GM23248 (cell line): ENCODE data around the gene POMT1. TPM values are rescaled to one million over a fixed set of nuclear protein-coding genes. Genes with fewer than 3 reads are reported as not detected.
A peak's percentile ranks its signal among the peaks of the same experiment; 100 is the strongest.
"Not testable (repeated sequence)": the region's sequence is repeated elsewhere in the genome, so short reads cannot be mapped to it uniquely, and the experiment has no call there.

ENCODE experiments used
- DNase-seq: peaks from one replicate; pipeline ENCODE4 v3.0.0-alpha.2; 2015
- H2AFZ ChIP-seq: fragments of 200-600 bp; sonication (generic); 2 replicates; pipeline ENCODE4 v1.6.1; 2016; ENCODE audit warnings: antibody characterized with exemption
- H3F3A ChIP-seq: fragments of 200-600 bp; sonication (generic); 2 replicates; pipeline ENCODE4 v1.6.1; 2016; ENCODE audit warnings: mild to moderate bottlenecking, antibody characterized with exemption, mixed run types; ENCODE audit not compliant: insufficient read depth
- H3K27ac ChIP-seq: fragments of 200-600 bp; sonication (generic); 2 replicates; pipeline ENCODE4 v1.5.1; 2016; ENCODE audit warnings: mild to moderate bottlenecking
- H3K27me3 ChIP-seq: fragments of 200-600 bp; sonication (generic); replicated peaks from 2 replicates; pipeline ENCODE4 v1.6.1; 2016; ENCODE audit warnings: mild to moderate bottlenecking; ENCODE audit not compliant: insufficient read depth
- H3K36me3 ChIP-seq: fragments of 200-600 bp; sonication (generic); 2 replicates; pipeline ENCODE4 v1.6.1; 2016; ENCODE audit warnings: low read depth, mild to moderate bottlenecking
- H3K4me1 ChIP-seq: fragments of 200-600 bp; sonication (generic); 2 replicates; pipeline ENCODE4 v1.6.1; 2016; ENCODE audit warnings: mild to moderate bottlenecking; ENCODE audit not compliant: insufficient read depth
- H3K4me2 ChIP-seq: fragments of 200-600 bp; sonication (generic); one replicate; pipeline ENCODE4 v1.6.1; 2016; ENCODE audit warnings: mild to moderate bottlenecking; ENCODE audit not compliant: unreplicated experiment
- H3K4me3 ChIP-seq: fragments of 200-600 bp; sonication (generic); 2 replicates; pipeline ENCODE4 v1.5.1; 2016; ENCODE audit warnings: mild to moderate bottlenecking
- H3K79me2 ChIP-seq: fragments of 200-600 bp; sonication (generic); 2 replicates; pipeline ENCODE4 v1.6.1; 2016; ENCODE audit warnings: mild to moderate bottlenecking; ENCODE audit not compliant: insufficient read depth
- H3K9ac ChIP-seq: fragments of 200-600 bp; sonication (generic); 2 replicates; pipeline ENCODE4 v1.6.1; 2016; ENCODE audit warnings: mild to moderate bottlenecking
- H3K9me2 ChIP-seq: fragments of 200-600 bp; sonication (generic); 2 replicates; pipeline ENCODE4 v1.6.1; 2016; ENCODE audit warnings: mixed run types, mild to moderate bottlenecking, moderate library complexity; ENCODE audit not compliant: insufficient read depth
- H3K9me3 ChIP-seq: fragments of 200-600 bp; sonication (generic); one replicate; pipeline ENCODE4 v1.6.1; 2017; ENCODE audit warnings: low read depth
- H4K20me1 ChIP-seq: fragments of 200-600 bp; sonication (generic); 2 replicates; pipeline ENCODE4 v1.6.0; 2016; ENCODE audit not compliant: insufficient read depth
- EZH2 ChIP-seq: fragments of 200-600 bp; sonication (generic); IDR thresholded peaks from 2 replicates; pipeline ENCODE4 v1.6.1; 2018; ENCODE audit warnings: antibody characterized with exemption, mild to moderate bottlenecking; ENCODE audit not compliant: insufficient read depth, poor library complexity, severe bottlenecking
- EZH2phosphoT487 ChIP-seq: fragments of 200-600 bp; sonication (generic); IDR thresholded peaks from 2 replicates; pipeline ENCODE4 v1.6.1; 2018; ENCODE audit warnings: antibody characterized with exemption, moderate library complexity, mild to moderate bottlenecking, low read depth; ENCODE audit not compliant: insufficient read depth
- WGBS, 2 experiments: methylation state at CpG; one replicate each; pipeline ENCODE4 v1.1.6; 2015 to 2017; ENCODE audit warnings: low lambda C conversion rate in 2 of 2, low coverage in 1 of 2; ENCODE audit errors: missing lambda C conversion rate in 2 of 2; 5-methylcytosine and 5-hydroxymethylcytosine counted together
- in situ Hi-C: fragments of 300-500 bp; cut with MboI; formaldehyde crosslinking; loops from 2 replicates; pipeline ENCODE4 v1.15.0; 2020
- polyA plus RNA-seq: library from polyadenylated mRNA; unstranded; fragments of >200 nt; fragmentation: Nextera tagmentation; extraction: Ambion mirVana; gene quantifications from 2 replicates; pipeline ENCODE4 v1.2.1, GENCODE V29; 2016
- total RNA-seq: library from RNA; depleted of rRNA; stranded (reverse); fragments of >200 nt; shearing (Covaris generic); gene quantifications from 2 replicates; pipeline ENCODE4 v1.2.3, GENCODE V29; 2014; rRNA removed

POMT1 gene, protein sequence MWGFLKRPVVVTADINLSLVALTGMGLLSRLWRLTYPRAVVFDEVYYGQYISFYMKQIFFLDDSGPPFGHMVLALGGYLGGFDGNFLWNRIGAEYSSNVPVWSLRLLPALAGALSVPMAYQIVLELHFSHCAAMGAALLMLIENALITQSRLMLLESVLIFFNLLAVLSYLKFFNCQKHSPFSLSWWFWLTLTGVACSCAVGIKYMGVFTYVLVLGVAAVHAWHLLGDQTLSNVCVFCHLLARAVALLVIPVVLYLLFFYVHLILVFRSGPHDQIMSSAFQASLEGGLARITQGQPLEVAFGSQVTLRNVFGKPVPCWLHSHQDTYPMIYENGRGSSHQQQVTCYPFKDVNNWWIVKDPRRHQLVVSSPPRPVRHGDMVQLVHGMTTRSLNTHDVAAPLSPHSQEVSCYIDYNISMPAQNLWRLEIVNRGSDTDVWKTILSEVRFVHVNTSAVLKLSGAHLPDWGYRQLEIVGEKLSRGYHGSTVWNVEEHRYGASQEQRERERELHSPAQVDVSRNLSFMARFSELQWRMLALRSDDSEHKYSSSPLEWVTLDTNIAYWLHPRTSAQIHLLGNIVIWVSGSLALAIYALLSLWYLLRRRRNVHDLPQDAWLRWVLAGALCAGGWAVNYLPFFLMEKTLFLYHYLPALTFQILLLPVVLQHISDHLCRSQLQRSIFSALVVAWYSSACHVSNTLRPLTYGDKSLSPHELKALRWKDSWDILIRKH
- 32.9 and 46.0 TPM in 2 replicates for total RNA-seq
- polyA plus RNA-seq: 28.4 and 29.4 TPM in 2 replicates

DNA sequence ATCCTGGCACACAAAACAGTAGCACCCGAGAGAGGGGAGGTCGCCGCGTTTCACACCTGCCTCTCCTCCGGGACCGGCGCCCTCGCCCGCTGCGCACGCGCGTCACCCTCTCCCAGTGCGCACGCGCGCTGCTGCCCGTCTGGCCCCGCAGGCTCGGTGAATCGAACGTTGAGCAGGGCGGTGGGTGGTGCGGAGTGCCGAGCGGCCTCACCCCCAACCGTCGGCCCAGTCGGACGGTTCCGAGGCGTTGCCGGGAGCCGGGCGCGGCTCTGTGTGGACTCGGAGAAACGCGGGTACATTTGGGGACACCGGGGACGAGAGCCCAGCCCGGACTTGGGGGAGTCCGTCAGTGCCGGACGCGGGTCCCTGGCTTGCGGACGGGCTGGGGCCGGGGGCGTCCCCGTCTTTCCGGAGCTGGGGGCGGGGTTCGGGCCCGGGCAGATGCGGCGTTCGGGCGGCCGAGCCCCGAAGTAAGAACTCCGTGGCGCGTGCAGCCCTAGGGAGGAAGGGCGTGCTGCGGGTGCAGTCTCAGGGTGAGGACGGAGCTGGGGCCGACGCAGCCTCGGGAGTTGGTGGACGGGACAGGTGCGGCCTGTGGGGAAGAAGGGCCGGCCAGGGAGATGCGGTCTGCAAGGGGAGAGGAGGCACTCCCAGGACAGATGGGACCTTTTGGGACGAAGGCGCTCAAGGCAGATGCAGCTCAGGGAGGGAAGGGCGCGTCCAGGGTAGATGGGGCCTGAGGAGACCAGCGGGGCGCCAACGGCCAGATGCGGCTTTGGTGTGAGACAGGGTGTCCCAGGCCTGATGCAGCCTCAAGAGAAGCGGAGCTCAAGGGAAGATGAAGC is at the start of gene POMT1:
Gene POMT1, plus strand, starts transcription at position 138 of the 845 bp plus-strand sequence. CDS start 1,301 bp downstream, outside the sequence.
- TF ChIP-seq EZH2phosphoT487 (no peak), EZH2 (no peak)
- Histone ChIP-seq H3K9me3 (no peaks in the 10 kb centered on the region), H3K4me3 (peak within 1 kb of the TSS; percentile 78), H2AFZ (peak within 1 kb of the TSS; percentile 84), H3K4me2 (peak within 1 kb of the TSS; percentile 80), H3K27ac (no peak within 1 kb of the TSS), H3K4me1 (peaks cover 9% of the 10 kb centered on the region; the same call in 1 of the 2 replicates), H3K9ac (peak within 1 kb of the TSS; percentile 74), H3K9me2 (no peaks in the 10 kb centered on the region), H3K79me2 (peaks cover 26% of the 10 kb centered on the region; the same call in 1 of the 2 replicates), H3F3A (peaks cover 36% of the 10 kb centered on the region), H3K27me3 (no peaks in the 10 kb centered on the region), H3K36me3 (peaks cover 15% of the 10 kb centered on the region), H4K20me1 (no peaks in the 10 kb centered on the region)
- WGBS, 2 experiments: 2% methylated on average over 64 to 80 of the region's 83 CpGs
- DNase-seq: peak; percentile 92
- in situ Hi-C loops: no loop called here

DNA sequence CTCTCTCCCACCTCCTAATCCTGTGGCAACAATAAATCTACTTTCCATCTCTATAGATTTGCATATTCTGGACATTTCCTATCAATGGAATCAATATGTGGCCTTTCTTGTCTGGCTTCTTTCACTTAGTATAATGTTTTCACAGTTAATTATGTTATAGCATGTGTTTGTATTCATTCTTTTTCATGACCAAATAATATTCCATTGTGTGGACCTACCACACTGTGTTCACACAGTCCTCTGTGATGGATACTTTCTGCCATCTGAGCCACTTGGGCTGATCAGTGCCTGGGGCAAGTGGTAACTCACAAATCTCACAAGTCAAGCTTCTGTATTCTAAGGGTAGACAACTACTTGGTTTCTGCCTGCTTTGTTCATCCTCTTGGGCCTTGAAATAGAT is 48.7 kb upstream of the POMT1 start:
- Histone ChIP-seq H3K36me3 (peaks cover 68% of the 10 kb centered on the region), H3K4me2 (no peak overlapping the region), H3K27ac (no peak overlapping the region), H3F3A (0 out of 2 replicates have a peak, but pooled peaks cover 2% of the 10 kb centered on the region), H3K9me2 (no peaks in the 10 kb centered on the region), H2AFZ (no peak overlapping the region), H3K79me2 (peaks cover 91% of the 10 kb centered on the region), H3K9ac (no peak overlapping the region), H3K27me3 (no peaks in the 10 kb centered on the region), H3K4me1 (no peaks in the 10 kb centered on the region), H4K20me1 (0 out of 2 replicates have a peak, but pooled peaks cover 8% of the 10 kb centered on the region), H3K9me3 (no peaks in the 10 kb centered on the region), H3K4me3 (no peak overlapping the region)
- DNase-seq: no peak
- in situ Hi-C loops: no loop called here
- TF ChIP-seq EZH2phosphoT487: no peak
- TF ChIP-seq EZH2: no peak

DNA sequence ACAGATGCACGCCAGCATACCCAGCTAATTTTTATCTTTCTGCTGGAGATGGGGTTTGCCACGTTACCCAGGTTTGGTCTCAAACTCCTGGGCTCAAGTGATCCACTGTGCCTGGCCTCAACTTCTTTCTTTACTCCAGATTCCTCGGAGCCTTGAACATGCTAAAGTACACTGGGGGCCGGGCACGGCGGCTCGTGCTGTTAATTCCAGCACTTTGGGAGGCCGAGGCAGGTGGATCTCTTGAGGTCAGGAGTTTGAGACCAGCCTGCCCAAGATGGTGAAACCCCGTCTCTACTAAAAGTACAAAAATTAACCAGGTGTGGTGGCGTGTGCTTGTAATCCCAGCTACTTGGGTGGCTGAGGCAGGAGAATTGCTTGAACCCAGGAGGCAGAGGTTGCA is 47.1 kb upstream of the POMT1 start:
- H3F3A ChIP-seq, H3K9ac ChIP-seq, H2AFZ ChIP-seq, H3K9me2 ChIP-seq, H3K4me2 ChIP-seq, H3K4me1 ChIP-seq, H3K27ac ChIP-seq, DNase-seq, H4K20me1 ChIP-seq, H3K4me3 ChIP-seq, in situ Hi-C loops, H3K9me3 ChIP-seq, H3K27me3 ChIP-seq: not testable (repeated sequence)
- H3K36me3 ChIP-seq: peaks cover 68% of the 10 kb centered on the region
- WGBS, 2 experiments: 98 to 99% methylated on average over 10 of the region's 10 CpGs
- peaks cover 84% of the 10 kb centered on the region for H3K79me2 ChIP-seq

DNA sequence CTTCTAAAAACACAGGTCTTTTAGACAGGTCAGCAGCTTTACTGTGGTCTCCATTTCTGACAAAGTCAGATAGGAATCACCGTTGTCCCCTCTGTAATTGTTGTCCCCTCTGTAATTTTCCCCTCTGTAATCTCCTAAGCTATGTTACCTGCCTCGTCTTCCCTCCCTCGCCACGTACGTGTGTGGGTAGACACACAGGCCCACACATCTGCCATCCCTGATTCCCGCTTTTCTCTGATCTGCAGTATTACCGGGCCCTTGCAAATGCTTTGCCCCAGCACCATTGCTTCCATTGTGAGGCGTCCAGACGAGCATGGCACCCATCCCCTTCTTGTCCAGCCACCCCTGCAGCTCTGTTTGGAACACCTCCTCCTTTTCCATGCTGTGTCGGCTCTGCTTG is 45.0 kb upstream of the POMT1 start:
- Histone ChIP-seq H3K9me3 (no peaks in the 10 kb centered on the region), H3K9me2 (no peaks in the 10 kb centered on the region), H3K9ac (no peak overlapping the region), H3K4me3 (no peak overlapping the region), H3K27ac (no peak overlapping the region), H3K36me3 (peaks cover 68% of the 10 kb centered on the region), H3K4me1 (no peaks in the 10 kb centered on the region), H3K4me2 (no peak overlapping the region), H2AFZ (no peak overlapping the region), H4K20me1 (0 out of 2 replicates have a peak, but pooled peaks cover 3% of the 10 kb centered on the region), H3K79me2 (peaks cover 81% of the 10 kb centered on the region), H3K27me3 (no peaks in the 10 kb centered on the region), H3F3A (no peaks in the 10 kb centered on the region; the same call in 1 of the 2 replicates)
- no peak for DNase-seq
- WGBS, 2 experiments: 96 to 97% methylated on average over 10 of the region's 10 CpGs
- TF ChIP-seq EZH2: no peak
- no peak for TF ChIP-seq EZH2phosphoT487
- in situ Hi-C loops: no loop called here
